ENCODE data around the gene PELI2.

DNA sequence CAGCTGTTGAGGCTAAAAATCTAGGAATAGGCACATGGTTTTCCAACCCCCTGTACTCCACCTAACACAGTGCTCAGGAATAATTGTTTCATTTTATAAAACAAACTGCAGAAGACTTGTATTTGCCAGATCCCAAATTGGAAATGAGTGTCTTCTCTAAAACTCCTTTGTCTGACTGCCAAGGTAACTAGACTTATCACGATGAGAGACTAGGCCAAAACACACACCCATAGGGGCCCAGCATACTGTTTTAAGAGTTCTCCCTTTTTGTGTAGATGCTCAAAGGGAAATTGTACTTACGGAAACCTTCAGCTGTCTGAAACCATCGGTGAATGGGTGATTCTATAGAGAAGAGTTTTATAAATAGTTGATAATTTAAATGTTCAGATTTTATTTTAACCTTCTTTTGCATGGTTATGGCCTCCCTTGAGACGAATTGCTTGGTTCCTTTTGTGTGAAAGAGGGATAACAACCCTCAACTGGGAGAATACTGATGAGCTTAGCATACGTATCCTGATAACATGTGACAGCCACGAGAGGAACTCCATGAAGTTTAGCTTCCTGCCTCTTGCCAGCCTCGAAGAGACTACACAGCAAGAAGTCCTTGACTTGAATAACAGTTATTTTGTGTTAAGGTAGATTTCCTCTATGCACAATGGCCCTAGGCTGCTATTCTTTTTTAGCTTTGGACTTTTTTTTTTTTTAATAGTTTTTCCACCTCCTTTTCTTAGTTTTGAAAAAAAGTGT lies 103.3 kb downstream of the PELI2 start:
- TF ChIP-seq, protein P1, sequence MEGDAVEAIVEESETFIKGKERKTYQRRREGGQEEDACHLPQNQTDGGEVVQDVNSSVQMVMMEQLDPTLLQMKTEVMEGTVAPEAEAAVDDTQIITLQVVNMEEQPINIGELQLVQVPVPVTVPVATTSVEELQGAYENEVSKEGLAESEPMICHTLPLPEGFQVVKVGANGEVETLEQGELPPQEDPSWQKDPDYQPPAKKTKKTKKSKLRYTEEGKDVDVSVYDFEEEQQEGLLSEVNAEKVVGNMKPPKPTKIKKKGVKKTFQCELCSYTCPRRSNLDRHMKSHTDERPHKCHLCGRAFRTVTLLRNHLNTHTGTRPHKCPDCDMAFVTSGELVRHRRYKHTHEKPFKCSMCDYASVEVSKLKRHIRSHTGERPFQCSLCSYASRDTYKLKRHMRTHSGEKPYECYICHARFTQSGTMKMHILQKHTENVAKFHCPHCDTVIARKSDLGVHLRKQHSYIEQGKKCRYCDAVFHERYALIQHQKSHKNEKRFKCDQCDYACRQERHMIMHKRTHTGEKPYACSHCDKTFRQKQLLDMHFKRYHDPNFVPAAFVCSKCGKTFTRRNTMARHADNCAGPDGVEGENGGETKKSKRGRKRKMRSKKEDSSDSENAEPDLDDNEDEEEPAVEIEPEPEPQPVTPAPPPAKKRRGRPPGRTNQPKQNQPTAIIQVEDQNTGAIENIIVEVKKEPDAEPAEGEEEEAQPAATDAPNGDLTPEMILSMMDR (IDR thresholded peaks at IDR 0.05; ENCODE audit: poor library complexity): no peak
- TF ChIP-seq EZH2 (IDR thresholded peaks at IDR 0.05; ENCODE audit: borderline replicate concordance) (no peak), EZH2phosphoT487 (IDR thresholded peaks at IDR 0.05; ENCODE audit: low read depth, severe bottlenecking, unreplicated experiment) (no peak)

All from hepatocyte (in vitro differentiated cells).